ENCODE results near the gene BPIFB2. TPM values are rescaled to one million over a fixed set of nuclear protein-coding genes. Genes with fewer than 3 reads are reported as not detected.

Gene BPIFB2
- polyA plus RNA-seq, 2 donors, result 0.08 to 0.85 TPM

DNA sequence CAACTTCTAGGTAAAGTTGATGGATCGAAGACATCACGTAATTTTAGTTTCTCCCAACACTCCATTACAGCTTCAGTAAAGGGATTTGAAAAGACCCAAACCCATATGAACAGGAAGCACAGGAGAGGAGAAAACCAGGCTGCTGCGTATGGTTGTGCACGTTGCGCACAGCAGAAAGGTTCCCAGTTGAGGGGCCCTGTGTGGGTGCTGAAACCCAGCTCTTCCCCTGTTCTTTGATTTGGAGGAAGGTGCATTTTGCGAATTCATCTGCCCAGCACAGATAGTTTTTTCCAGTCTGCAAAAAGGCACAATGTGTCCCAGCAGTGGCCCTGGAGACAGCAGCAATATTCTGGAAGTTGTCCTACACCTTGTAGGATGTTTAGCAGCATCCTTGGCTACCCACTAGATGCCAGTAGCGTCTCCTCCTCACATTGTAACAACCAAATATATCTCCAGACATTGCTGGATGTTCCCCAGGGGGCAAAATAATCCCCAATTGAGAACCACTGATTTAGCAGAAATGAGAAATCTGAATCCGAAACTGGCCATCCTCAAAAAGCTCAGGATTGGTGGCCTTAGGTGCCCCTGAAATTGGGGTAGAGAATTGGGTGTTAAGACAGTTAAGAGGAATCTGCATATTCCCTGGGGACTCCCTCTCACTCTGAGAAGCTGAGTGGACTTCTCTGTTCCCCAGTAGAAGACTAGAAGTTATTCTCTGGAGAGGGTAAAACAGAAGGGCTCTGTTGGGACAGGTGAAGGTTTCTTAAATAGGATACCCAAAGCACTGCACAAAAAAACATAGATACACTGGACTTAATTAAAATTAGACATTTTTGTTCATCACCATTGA is 15.5 kb upstream of the BPIFB2 start:
- 74 to 84% methylated on average over 8 of the region's 8 CpGs for WGBS, 2 donors
- H3K4me3 ChIP-seq (ENCODE audit: low read depth in 1 of 2, low read length in 2 of 2), result no peak overlapping the region
- peaks cover 0 to 3% of the 10 kb centered on the region in 2 donors for H3K9me3 ChIP-seq (ENCODE audit: control insufficient read depth in 2 of 2, insufficient read depth in 1 of 2, low read depth in 1 of 2, low read length in 1 of 2)
- H3K27me3 ChIP-seq (ENCODE audit: control insufficient read depth in 1 of 2, insufficient read depth in 2 of 2, low read length in 2 of 2), result no peaks in the 10 kb centered on the region
- H3K27ac ChIP-seq (ENCODE audit: low read depth in 2 of 2, low read length in 1 of 2), result no peak overlapping the region
- no peaks in the 10 kb centered on the region for H3K36me3 ChIP-seq (ENCODE audit: control insufficient read depth in 2 of 2, insufficient read depth in 2 of 2, low read length in 1 of 2)
- no peaks in the 10 kb centered on the region for H3K4me1 ChIP-seq (ENCODE audit: control insufficient read depth in 2 of 2, insufficient read depth in 2 of 2, low read length in 1 of 2)

DNA sequence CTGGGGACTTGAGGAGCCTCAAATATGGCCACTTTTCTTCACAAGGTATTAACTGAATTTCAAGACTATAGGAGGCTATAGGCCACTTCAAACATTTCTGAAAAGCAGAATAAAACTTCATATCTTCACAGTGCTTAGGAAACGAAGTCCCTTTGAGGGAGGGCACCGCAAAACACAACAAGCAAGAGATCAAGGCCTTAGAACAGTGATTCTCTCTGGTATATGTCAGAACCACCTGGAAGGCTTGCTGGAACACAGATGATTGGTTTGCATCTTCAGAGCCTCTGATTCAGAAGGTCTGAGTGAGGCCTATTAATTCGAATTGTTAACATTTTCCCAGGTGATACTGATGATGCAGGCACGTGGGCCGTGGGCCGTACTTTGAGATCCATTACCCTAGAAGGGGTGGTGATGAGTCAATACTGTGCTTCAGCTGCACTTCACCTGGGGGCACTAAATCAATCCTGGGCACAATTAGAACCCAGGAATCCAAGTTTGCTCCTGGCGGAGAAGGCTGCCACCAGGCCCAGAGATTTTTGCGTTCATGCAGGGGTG is 13.9 kb upstream of the BPIFB2 start:
- Histone ChIP-seq H3K4me3 (ENCODE audit: low read depth in 1 of 2, low read length in 2 of 2) (no peak overlapping the region), H3K27me3 (ENCODE audit: control insufficient read depth in 1 of 2, insufficient read depth in 2 of 2, low read length in 2 of 2) (no peaks in the 10 kb centered on the region), H3K27ac (ENCODE audit: low read depth in 2 of 2, low read length in 1 of 2) (no peak overlapping the region), H3K9me3 (ENCODE audit: control insufficient read depth in 2 of 2, insufficient read depth in 1 of 2, low read depth in 1 of 2, low read length in 1 of 2) (peaks cover 0 to 2% of the 10 kb centered on the region in 2 donors), H3K4me1 (ENCODE audit: control insufficient read depth in 2 of 2, insufficient read depth in 2 of 2, low read length in 1 of 2) (no peaks in the 10 kb centered on the region), H3K36me3 (ENCODE audit: control insufficient read depth in 2 of 2, insufficient read depth in 2 of 2, low read length in 1 of 2) (no peaks in the 10 kb centered on the region)
- 77 to 83% methylated on average over 8 of the region's 8 CpGs for WGBS, 2 donors

DNA sequence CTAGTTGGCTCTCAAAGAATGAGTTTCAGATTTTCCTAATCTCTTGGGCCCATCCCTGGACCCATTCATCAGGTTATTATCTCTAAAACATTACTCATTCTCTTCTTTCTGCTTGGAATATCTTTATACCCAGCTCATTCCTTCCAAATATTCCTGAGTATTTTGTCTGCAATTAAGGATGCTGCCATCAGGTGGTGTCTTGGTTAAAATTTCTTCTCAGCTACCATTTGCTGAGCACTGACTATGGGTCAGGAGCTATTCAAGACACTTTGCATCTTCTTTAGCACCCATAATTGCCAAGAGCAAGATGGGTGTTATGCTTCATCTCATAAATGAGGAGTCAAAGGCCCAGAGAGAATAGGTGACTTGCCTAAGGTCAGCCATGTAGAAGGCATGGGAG is 11.7 kb upstream of the BPIFB2 start:
- Histone ChIP-seq H3K27me3 (ENCODE audit: control insufficient read depth in 1 of 2, insufficient read depth in 2 of 2, low read length in 2 of 2) (no peaks in the 10 kb centered on the region), H3K4me1 (ENCODE audit: control insufficient read depth in 2 of 2, insufficient read depth in 2 of 2, low read length in 1 of 2) (no peaks in the 10 kb centered on the region), H3K9me3 (ENCODE audit: control insufficient read depth in 2 of 2, insufficient read depth in 1 of 2, low read depth in 1 of 2, low read length in 1 of 2) (peaks cover 0 to 2% of the 10 kb centered on the region in 2 donors), H3K4me3 (ENCODE audit: low read depth in 1 of 2, low read length in 2 of 2) (no peak overlapping the region), H3K36me3 (ENCODE audit: control insufficient read depth in 2 of 2, insufficient read depth in 2 of 2, low read length in 1 of 2) (no peaks in the 10 kb centered on the region), H3K27ac (ENCODE audit: low read depth in 2 of 2, low read length in 1 of 2) (no peak overlapping the region)

DNA sequence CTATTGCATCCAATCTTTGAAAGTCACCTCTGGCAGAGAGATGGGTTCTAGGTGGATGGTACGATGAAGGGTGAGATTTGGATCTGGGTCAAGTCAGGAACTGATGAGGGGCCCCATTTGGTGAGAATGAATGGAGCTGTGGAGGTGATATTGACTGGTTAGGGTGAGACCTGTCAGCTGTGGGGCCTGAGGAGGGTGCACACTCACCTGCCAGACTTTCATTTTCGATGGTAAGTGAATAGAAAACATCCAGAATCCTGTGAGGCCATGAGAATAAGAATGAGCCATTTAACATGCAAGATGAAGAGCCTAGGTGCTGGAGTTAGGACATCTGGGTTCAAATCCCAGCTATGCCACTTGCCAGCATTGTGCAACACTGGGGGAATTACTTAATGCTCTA is 10.1 kb upstream of the BPIFB2 start:
- no peak overlapping the region for H3K4me3 ChIP-seq (ENCODE audit: low read depth in 1 of 2, low read length in 2 of 2)
- no peaks in the 10 kb centered on the region for H3K4me1 ChIP-seq (ENCODE audit: control insufficient read depth in 2 of 2, insufficient read depth in 2 of 2, low read length in 1 of 2)
- peaks cover 0 to 2% of the 10 kb centered on the region in 2 donors for H3K9me3 ChIP-seq (ENCODE audit: control insufficient read depth in 2 of 2, insufficient read depth in 1 of 2, low read depth in 1 of 2, low read length in 1 of 2)
- no peaks in the 10 kb centered on the region for H3K27me3 ChIP-seq (ENCODE audit: control insufficient read depth in 1 of 2, insufficient read depth in 2 of 2, low read length in 2 of 2)
- WGBS, 2 donors, result 68 to 75% methylated on average over 2 of the region's 2 CpGs
- no peak overlapping the region for H3K27ac ChIP-seq (ENCODE audit: low read depth in 2 of 2, low read length in 1 of 2)
- no peaks in the 10 kb centered on the region for H3K36me3 ChIP-seq (ENCODE audit: control insufficient read depth in 2 of 2, insufficient read depth in 2 of 2, low read length in 1 of 2)

DNA sequence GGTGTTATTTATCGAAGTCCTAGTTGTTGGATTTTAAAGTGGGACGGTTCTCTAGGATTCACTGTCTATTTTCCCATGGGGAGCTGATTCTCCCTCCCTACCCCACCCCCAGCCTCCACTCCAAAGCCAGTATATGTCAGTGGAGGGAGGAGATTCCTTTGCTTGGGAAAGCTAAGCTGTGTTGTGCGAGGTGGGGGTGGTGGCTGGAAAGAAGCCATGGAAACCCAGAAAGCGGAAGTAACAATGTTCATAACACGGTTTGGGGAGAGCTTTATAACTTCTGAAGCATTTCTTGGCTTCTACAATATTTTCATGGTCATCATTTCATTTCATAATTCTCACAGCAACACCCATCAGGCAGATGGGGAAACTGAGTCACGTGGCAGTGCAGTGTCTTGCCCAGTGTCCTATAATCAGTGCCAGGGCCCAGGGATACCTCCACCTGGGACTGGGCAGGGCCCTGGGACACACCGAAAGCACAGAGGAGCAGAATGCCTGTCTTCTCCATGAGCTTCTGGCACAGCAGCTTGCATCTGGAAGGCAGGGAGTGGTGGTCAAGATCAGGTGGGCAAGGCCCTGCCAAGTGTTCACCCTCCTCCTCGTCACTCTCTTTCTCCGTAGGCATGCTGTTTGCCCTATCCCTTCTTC is 7.8 kb upstream of the BPIFB2 start:
- WGBS, 2 donors, result 63 to 71% methylated on average over 9 of the region's 9 CpGs
- Histone ChIP-seq H3K27ac (ENCODE audit: low read depth in 2 of 2, low read length in 1 of 2) (no peak overlapping the region), H3K27me3 (ENCODE audit: control insufficient read depth in 1 of 2, insufficient read depth in 2 of 2, low read length in 2 of 2) (no peaks in the 10 kb centered on the region), H3K4me1 (ENCODE audit: control insufficient read depth in 2 of 2, insufficient read depth in 2 of 2, low read length in 1 of 2) (no peaks in the 10 kb centered on the region), H3K36me3 (ENCODE audit: control insufficient read depth in 2 of 2, insufficient read depth in 2 of 2, low read length in 1 of 2) (no peaks in the 10 kb centered on the region), H3K9me3 (ENCODE audit: control insufficient read depth in 2 of 2, insufficient read depth in 1 of 2, low read depth in 1 of 2, low read length in 1 of 2) (peaks cover 0 to 2% of the 10 kb centered on the region in 2 donors), H3K4me3 (ENCODE audit: low read depth in 1 of 2, low read length in 2 of 2) (no peak overlapping the region)

DNA sequence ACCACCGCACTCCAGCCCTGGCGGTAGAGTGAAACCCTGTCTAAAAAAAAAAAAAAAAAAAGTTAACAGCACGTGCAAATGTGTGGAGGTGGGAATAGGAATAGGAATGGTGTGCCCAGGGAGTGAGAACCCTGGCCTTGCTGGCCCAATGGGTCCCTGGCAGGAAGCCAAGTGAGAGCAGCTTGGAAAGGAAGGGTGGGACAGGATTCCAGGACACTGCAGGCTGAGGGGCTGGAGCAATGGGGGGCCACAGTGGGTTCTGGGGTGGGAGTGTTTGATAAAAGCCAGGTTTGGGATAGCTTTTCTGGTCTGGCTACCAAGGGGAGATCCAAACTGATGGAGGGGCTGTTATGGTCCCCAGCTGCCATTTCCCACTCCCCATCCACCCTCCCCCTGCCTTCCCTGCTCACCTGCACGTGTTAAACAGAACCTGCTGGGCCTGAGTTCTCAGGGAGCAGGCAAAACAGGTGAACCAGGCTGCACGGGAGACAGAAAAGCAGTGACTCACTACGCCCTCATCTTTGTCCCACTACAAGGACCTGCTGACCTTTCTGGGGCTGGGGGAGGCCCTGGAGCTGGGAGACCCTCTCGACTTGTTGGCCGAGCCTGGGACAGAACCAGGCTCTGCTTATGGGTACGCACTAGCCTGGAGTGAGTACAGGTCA is 6.6 kb upstream of the BPIFB2 start:
- no peak overlapping the region for H3K4me3 ChIP-seq (ENCODE audit: low read depth in 1 of 2, low read length in 2 of 2)
- WGBS, 2 donors, result 51 to 67% methylated on average over 9 of the region's 9 CpGs
- H3K9me3 ChIP-seq (ENCODE audit: control insufficient read depth in 2 of 2, insufficient read depth in 1 of 2, low read depth in 1 of 2, low read length in 1 of 2), result peaks cover 0 to 3% of the 10 kb centered on the region in 2 donors
- H3K27ac ChIP-seq (ENCODE audit: low read depth in 2 of 2, low read length in 1 of 2), result no peak overlapping the region
- no peaks in the 10 kb centered on the region for H3K36me3 ChIP-seq (ENCODE audit: control insufficient read depth in 2 of 2, insufficient read depth in 2 of 2, low read length in 1 of 2)
- H3K27me3 ChIP-seq (ENCODE audit: control insufficient read depth in 1 of 2, insufficient read depth in 2 of 2, low read length in 2 of 2), result no peaks in the 10 kb centered on the region
- no peaks in the 10 kb centered on the region for H3K4me1 ChIP-seq (ENCODE audit: control insufficient read depth in 2 of 2, insufficient read depth in 2 of 2, low read length in 1 of 2)

DNA sequence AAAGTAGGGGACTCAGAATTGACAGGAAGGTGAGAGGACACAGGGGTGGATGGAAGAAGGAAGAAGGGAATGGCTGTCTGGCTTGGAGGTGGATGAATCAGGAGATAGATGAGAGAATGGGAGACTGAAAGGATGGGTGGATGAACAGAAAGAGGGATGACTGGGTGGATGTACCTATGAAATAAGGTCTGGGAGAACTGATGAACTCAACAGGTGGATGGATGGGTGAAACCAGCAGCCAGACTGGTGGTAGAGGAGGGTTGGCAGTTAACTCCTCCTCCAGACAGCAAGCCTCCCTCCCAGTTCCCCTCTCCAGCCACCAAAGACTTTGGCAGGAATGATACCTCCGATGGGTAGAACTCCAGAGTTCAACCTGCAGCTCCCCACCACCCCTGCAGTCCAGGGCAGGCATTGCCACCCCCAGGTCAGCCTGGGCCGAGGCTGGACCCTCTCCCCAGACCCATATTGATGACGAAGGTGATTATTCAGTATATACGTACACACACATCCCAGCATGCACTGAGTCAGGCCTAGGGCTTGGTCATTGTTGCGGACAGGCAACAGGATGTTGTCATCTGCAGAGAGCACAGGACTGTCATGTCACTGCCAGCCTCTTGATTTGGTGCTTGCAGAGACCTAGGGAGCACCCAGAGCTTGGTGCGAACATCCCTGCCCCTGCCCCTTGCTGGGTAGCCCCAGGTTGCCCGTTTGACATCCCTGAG is 5.3 kb upstream of the BPIFB2 start:
- Histone ChIP-seq H3K4me1 (ENCODE audit: control insufficient read depth in 2 of 2, insufficient read depth in 2 of 2, low read length in 1 of 2) (no peaks in the 10 kb centered on the region), H3K9me3 (ENCODE audit: control insufficient read depth in 2 of 2, insufficient read depth in 1 of 2, low read depth in 1 of 2, low read length in 1 of 2) (peaks cover 0 to 3% of the 10 kb centered on the region in 2 donors), H3K27me3 (ENCODE audit: control insufficient read depth in 1 of 2, insufficient read depth in 2 of 2, low read length in 2 of 2) (no peaks in the 10 kb centered on the region), H3K4me3 (ENCODE audit: low read depth in 1 of 2, low read length in 2 of 2) (no peak overlapping the region), H3K36me3 (ENCODE audit: control insufficient read depth in 2 of 2, insufficient read depth in 2 of 2, low read length in 1 of 2) (no peaks in the 10 kb centered on the region), H3K27ac (ENCODE audit: low read depth in 2 of 2, low read length in 1 of 2) (no peak overlapping the region)
- 83% methylated on average over 7 of the region's 7 CpGs for WGBS, 2 donors

DNA sequence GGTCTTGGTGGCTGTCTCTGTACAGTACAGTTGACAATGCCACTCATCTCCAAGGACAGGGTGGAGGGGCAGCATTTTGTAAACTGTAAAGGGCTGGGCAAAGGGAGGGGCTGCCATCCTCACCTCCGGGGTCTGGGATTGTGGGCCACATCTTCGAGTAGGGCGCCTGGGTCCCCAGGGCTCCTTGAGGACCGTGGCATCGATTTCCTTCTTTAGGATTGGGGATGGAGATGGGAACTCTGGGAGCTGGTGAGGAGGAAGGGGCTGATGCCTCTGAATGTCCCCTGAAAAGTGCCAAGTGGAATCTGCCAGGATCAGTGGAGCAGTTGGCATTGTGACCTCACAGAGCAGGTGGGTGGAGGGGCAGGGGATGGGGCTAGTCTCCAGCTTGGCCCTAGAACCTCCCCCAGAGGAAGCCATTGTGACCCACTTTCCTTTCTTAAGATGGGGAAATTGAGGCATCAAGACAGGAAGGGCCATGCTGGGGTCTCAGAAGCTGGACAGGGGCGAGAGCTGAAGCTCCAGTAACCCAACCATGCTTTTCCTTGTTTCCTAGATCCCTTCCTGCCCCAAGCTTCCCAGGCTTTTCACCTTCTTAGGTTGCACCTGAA is 3.3 kb upstream of the BPIFB2 start, which contains the start of gene SUN5:
Gene SUN5, minus strand, starts transcription at position 293 of the 611 bp plus-strand sequence. Its CDS starts 93 bp downstream, at position 200.
- 74 to 77% methylated on average over 6 of the region's 6 CpGs for WGBS, 2 donors
- no peaks in the 10 kb centered on the region for H3K36me3 ChIP-seq (ENCODE audit: control insufficient read depth in 2 of 2, insufficient read depth in 2 of 2, low read length in 1 of 2)
- H3K4me1 ChIP-seq (ENCODE audit: control insufficient read depth in 2 of 2, insufficient read depth in 2 of 2, low read length in 1 of 2), result no peaks in the 10 kb centered on the region
- H3K9me3 ChIP-seq (ENCODE audit: control insufficient read depth in 2 of 2, insufficient read depth in 1 of 2, low read depth in 1 of 2, low read length in 1 of 2), result peaks cover 0 to 3% of the 10 kb centered on the region in 2 donors
- H3K27ac ChIP-seq (ENCODE audit: low read depth in 2 of 2, low read length in 1 of 2), result no peak within 1 kb of the TSS
- H3K27me3 ChIP-seq (ENCODE audit: control insufficient read depth in 1 of 2, insufficient read depth in 2 of 2, low read length in 2 of 2), result no peaks in the 10 kb centered on the region
- H3K4me3 ChIP-seq (ENCODE audit: low read depth in 1 of 2, low read length in 2 of 2), result no peak within 1 kb of the TSS

All from esophagus (tissue), 2 donors.